BLaER1 (cell line): ENCODE measurements around the gene MBP.

Source experiments
- H3K27ac ChIP-seq: shearing (Covaris generic); formaldehyde crosslinking; 2 replicates; pipeline ENCODE4 v1.8.1; 2022
- H3K27me3 ChIP-seq: shearing (Covaris generic); formaldehyde crosslinking; 2 replicates; pipeline ENCODE4 v1.8.1; 2022
- H3K36me3 ChIP-seq: shearing (Covaris generic); formaldehyde crosslinking; 2 replicates; pipeline ENCODE4 v1.8.1; 2022
- H3K4me1 ChIP-seq: shearing (Covaris generic); formaldehyde crosslinking; 2 replicates; pipeline ENCODE4 v1.8.1; 2022
- H3K4me2 ChIP-seq: shearing (Covaris generic); formaldehyde crosslinking; 2 replicates; pipeline ENCODE4 v1.8.1; 2022
- H3K4me3 ChIP-seq: shearing (Covaris generic); formaldehyde crosslinking; 2 replicates; pipeline ENCODE4 v1.8.1; 2022
- H3K9ac ChIP-seq: shearing (Covaris generic); formaldehyde crosslinking; 2 replicates; pipeline ENCODE4 v1.8.1; 2022
- H3K9me3 ChIP-seq: shearing (Covaris generic); formaldehyde crosslinking; 2 replicates; pipeline ENCODE4 v1.8.1; 2022
- H4K20me1 ChIP-seq: shearing (Covaris generic); formaldehyde crosslinking; 2 replicates; pipeline ENCODE4 v1.8.1; 2022
- Cebpa-rat ChIP-seq: shearing (Covaris generic); IDR thresholded peaks from 2 replicates; pipeline ENCODE4 v1.8.1; 2022

The MBP gene

DNA sequence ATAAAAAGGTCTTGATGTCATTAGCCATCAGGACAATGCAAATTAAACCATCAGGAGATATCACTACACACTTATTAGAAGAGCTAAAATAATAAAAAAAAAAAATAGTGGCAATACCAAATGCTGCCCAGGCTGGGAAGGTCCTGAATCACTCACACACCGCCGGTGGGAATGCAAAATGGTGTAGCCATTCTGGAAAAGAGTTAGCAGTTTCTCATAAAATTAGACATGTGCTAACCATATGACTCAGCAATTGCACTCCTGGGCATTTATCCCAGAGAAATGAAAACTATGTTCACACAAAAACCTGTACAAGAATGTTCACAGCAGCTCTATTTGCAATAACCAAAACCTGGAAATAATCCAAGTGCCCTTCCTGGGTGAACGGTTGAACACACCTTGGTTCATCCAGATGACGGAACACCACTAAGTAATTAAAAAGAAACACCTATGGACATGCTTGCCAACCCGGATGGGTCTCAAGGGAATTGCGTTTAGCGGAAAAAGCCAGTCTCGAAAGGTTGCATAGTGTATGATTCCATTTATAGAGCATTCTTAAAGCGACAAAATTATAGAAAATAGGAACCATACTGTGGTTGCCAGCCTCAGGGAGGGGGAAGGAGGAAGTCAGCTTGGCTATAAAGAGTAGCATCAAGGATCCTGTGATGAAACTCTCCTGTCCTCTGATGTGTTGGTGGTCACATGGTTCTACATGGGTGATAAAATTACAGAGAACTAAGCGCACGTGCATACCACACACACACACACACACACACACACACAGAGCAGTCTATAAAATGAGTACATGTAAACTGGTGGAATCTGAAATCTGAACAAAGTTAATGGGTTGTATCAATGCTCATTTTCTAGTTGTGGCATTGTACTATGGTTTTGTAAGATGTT, 4.6 kb downstream of the MBP start:
- H3K4me3 ChIP-seq, result peak overlapping the region; percentile 51
- H3K9me3 ChIP-seq, result no peaks in the 10 kb centered on the region
- peak overlapping the region; percentile 98 for H3K27ac ChIP-seq
- peaks cover 80% of the 10 kb centered on the region for H4K20me1 ChIP-seq
- H3K4me2 ChIP-seq, result peak overlapping the region; percentile 98
- no peaks in the 10 kb centered on the region for H3K27me3 ChIP-seq
- peak; percentile 80 for TF ChIP-seq Cebpa-rat
- peak overlapping the region; percentile 54; the same call in 1 of the 2 replicates for H3K9ac ChIP-seq
- peaks cover 10% of the 10 kb centered on the region for H3K36me3 ChIP-seq
- H3K4me1 ChIP-seq, result peaks cover 78% of the 10 kb centered on the region

GRCh38 chr18:77124452-77124922, 8.1 kb downstream of the MBP start:
- no peak for TF ChIP-seq Cebpa-rat
- H3K4me1 ChIP-seq, result peaks cover 100% of the 10 kb centered on the region
- peaks cover 32% of the 10 kb centered on the region for H3K36me3 ChIP-seq
- H3K27me3 ChIP-seq, result no peaks in the 10 kb centered on the region
- H4K20me1 ChIP-seq, result peaks cover 99% of the 10 kb centered on the region
- H3K9me3 ChIP-seq, result no peaks in the 10 kb centered on the region
- peak overlapping the region; percentile 60 for H3K9ac ChIP-seq
- H3K4me3 ChIP-seq, result peak overlapping the region; percentile 50
- H3K4me2 ChIP-seq, result peak overlapping the region; percentile 98
- peak overlapping the region; percentile 75 for H3K27ac ChIP-seq

DNA sequence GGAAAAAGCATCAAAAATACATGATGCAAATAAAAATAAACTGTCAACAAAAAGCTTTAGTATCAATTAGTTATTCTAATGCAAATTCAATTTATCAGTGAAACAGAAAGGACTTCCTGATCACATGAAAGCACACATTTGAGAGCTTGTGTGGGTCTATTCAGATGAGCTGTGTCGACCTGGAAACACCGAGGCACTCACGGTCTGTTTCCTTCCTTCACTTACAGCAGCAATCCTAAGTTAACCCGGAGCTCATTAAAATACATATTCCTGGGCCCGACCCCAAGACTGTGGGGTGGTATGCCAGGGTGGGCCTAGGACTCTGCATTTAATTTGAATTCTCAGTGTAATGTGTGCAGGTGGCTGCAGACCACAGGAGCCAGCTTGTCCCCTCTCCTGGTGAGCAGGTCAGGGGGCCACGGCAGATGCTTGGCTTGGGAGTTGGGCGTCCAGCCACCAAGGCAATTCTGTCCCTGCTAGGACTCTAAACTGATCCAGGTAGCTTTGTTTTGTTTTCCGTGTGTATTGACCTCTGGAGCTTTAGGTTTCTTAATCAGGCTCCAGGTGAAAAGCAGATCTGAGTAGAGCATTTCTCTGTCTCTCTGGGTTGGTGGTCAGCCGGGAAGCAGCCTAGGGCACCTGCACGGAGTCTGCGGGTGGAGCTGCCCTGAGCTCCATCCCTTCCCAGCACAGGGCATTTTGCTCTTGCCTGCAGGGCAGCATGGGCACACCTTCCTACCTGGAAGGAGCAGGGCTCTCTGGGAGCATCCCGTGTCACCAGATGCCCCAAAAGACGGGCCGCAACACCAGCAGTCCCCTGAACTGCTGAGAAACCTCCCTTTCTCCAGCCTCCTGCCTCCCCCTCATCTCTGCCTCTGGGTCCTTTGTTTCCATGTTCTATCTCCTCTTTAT, 9.0 kb downstream of the MBP start:
- Histone ChIP-seq H3K36me3 (peaks cover 41% of the 10 kb centered on the region), H3K4me3 (no peak overlapping the region), H3K4me1 (peaks cover 100% of the 10 kb centered on the region), H3K27me3 (no peaks in the 10 kb centered on the region), H3K9me3 (no peaks in the 10 kb centered on the region), H3K4me2 (peak overlapping the region; percentile 98), H4K20me1 (peaks cover 99% of the 10 kb centered on the region), H3K27ac (peak overlapping the region; percentile 75), H3K9ac (peak overlapping the region; percentile 54; the same call in 1 of the 2 replicates)
- no peak for TF ChIP-seq Cebpa-rat

DNA sequence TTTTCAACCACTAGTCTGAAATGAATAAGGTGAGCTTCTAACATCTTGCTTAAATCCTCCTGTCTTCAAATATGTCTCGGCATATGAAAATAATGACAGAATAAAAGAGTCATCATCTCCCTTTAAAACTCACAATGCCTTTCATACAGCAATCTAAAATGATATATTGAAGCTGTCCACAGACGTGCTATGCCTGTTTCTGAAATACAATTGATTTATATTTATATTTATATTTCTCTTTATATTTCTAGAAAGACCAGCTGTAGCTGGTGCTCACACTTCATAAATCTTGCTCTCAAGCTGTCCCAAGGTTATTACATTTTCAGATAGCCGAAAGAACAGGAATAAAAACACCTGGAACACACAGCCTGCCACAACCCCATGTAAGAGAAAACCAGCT, 11.1 kb downstream of the MBP start:
- no peak for TF ChIP-seq Cebpa-rat
- H3K9me3 ChIP-seq, result no peaks in the 10 kb centered on the region
- H3K4me1 ChIP-seq, result peaks cover 89% of the 10 kb centered on the region
- peaks cover 55% of the 10 kb centered on the region for H3K36me3 ChIP-seq
- no peak overlapping the region for H3K27ac ChIP-seq
- peaks cover 94% of the 10 kb centered on the region for H4K20me1 ChIP-seq
- no peak overlapping the region for H3K9ac ChIP-seq
- no peaks in the 10 kb centered on the region for H3K27me3 ChIP-seq
- peak overlapping the region; percentile 83; the same call in 1 of the 2 replicates for H3K4me2 ChIP-seq
- no peak overlapping the region for H3K4me3 ChIP-seq

DNA sequence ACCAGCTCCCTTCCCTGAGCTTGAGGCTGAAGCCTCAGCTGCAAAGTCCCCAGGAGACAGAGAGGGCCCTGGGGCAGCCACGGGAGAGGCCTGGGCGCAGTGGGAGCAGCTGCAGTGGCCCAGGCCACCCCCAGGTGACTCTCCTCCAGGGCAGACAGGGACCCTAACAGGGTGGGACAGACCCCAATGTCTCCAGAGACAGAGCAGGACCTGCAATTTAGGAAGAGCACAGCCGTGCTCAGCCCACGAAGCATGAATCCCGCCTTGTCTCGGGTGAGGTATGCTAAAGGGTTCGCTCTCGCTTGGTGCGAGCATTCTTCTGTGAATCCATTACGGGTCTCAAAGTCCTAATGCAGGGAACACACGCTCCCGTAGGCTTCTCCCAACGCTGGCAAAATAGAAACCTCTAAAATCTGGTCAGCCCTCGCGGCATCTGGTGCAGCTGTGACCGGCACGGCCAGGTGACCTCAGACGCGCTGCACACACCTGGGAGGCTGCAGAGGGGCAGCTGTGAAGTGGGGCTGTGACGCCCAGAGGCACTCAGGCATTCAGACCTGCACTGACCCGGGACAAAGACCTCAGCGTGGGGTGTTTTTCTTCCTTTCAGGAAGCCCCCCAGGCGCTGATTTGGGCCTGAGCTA, 12.6 kb downstream of the MBP start:
- Histone ChIP-seq H3K4me1 (peaks cover 89% of the 10 kb centered on the region), H3K36me3 (peaks cover 70% of the 10 kb centered on the region), H3K9me3 (no peaks in the 10 kb centered on the region), H3K4me2 (peak overlapping the region; percentile 83), H3K27me3 (no peaks in the 10 kb centered on the region), H3K4me3 (0 out of 2 replicates have a peak overlapping the region, but pooled peaks have one; percentile 20), H4K20me1 (peaks cover 94% of the 10 kb centered on the region), H3K9ac (no peak overlapping the region), H3K27ac (peak overlapping the region; percentile 68)
- no peak for TF ChIP-seq Cebpa-rat

- H3K4me3 ChIP-seq, result peak overlapping the region; percentile 22; the same call in 1 of the 2 replicates
- H3K4me2 ChIP-seq, result peak overlapping the region; percentile 83
- H3K9me3 ChIP-seq, result no peaks in the 10 kb centered on the region
- 0 out of 2 replicates have a peak overlapping the region, but pooled peaks have one; percentile 7 for H3K9ac ChIP-seq
- H3K4me1 ChIP-seq, result peaks cover 89% of the 10 kb centered on the region
- TF ChIP-seq Cebpa-rat, result no peak
- H3K36me3 ChIP-seq, result peaks cover 77% of the 10 kb centered on the region
- peaks cover 94% of the 10 kb centered on the region for H4K20me1 ChIP-seq
- H3K27ac ChIP-seq, result peak overlapping the region; percentile 68
- H3K27me3 ChIP-seq, result no peaks in the 10 kb centered on the region
These were observed 13.3 kb downstream of the MBP start for GRCh38 chr18:77119101-77119850.

GRCh38 chr18:77118256-77119090, 14.1 kb downstream of the MBP start:
- Histone ChIP-seq H3K27me3 (no peaks in the 10 kb centered on the region), H3K4me3 (peak overlapping the region; percentile 22; the same call in 1 of the 2 replicates), H3K27ac (peak overlapping the region; percentile 68), H3K36me3 (peaks cover 80% of the 10 kb centered on the region), H3K4me1 (peaks cover 89% of the 10 kb centered on the region), H3K9ac (0 out of 2 replicates have a peak overlapping the region, but pooled peaks have one; percentile 7), H4K20me1 (peaks cover 94% of the 10 kb centered on the region), H3K4me2 (peak overlapping the region; percentile 83), H3K9me3 (no peaks in the 10 kb centered on the region)
- no peak for TF ChIP-seq Cebpa-rat
